ENCODE results near the gene NOD1. TPM values are rescaled to one million over a fixed set of nuclear protein-coding genes. Genes with fewer than 3 reads are reported as not detected.
A peak's percentile ranks its signal among the peaks of the same experiment; 100 is the strongest.

Gene NOD1
- total and polyA plus RNA-seq, 3 donors from 2014 or later: 4.6 to 12.9 (median 11.9) TPM

DNA sequence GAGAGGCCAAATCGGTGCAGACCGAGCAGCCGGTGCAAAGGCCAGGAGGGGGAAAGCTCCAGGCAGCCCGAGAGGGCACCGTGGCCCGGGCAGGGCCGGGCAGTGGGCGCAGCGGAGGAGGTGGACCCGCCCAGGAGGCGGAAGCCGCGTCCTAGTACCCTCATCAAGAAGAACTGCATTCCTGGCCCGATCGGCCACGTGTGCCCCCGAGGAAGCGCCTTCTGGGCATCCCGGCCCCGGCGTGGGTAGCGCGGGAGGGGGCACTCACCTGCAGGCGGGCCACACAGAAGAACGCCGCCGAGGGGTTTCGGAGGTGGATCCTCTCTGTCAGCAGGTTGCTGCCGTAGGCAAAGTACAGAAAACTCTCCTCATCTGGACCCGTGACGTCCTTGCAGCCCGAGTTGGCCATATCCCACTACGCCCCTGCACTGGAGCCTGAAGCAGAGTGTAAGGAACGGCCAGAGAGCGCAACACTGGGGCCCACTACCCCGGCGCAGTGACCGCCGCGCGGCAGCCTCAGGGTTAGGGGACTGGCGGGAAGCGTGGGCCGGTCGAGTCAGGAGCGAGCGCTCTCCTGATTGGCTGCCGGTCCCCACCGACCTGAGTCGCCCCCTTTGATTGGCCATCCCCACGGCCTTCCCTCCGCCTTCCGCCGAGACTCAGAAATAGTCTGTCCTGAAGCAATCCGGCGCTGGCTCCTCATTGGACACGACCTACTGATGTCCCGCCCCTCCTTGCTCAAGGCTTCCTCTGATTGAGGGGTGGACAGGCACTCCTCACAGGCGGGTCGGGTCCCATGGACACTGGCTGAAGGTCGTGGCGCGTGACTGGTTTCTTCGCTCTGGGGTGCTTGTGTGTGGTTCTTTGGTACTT, 26.0 kb upstream of the NOD1 start, which contains the start of gene GGCT:
TSS of gene GGCT (minus strand) at position 529 of the 873 bp plus-strand sequence. CDS start at position 409, 120 bp downstream.
- H3K4me3 ChIP-seq: peak within 1 kb of the TSS; percentile 74 to 96
- peaks cover 7% of the 10 kb centered on the region for H3K4me1 ChIP-seq
- peak; percentile 100 for DNase-seq
- H3K9me3 ChIP-seq: no peaks in the 10 kb centered on the region
- WGBS, 2 donors: 0 to 1% methylated on average over 19 to 64 of the region's 64 CpGs
- no peaks in the 10 kb centered on the region for H3K27me3 ChIP-seq
- TF ChIP-seq, protein P1, sequence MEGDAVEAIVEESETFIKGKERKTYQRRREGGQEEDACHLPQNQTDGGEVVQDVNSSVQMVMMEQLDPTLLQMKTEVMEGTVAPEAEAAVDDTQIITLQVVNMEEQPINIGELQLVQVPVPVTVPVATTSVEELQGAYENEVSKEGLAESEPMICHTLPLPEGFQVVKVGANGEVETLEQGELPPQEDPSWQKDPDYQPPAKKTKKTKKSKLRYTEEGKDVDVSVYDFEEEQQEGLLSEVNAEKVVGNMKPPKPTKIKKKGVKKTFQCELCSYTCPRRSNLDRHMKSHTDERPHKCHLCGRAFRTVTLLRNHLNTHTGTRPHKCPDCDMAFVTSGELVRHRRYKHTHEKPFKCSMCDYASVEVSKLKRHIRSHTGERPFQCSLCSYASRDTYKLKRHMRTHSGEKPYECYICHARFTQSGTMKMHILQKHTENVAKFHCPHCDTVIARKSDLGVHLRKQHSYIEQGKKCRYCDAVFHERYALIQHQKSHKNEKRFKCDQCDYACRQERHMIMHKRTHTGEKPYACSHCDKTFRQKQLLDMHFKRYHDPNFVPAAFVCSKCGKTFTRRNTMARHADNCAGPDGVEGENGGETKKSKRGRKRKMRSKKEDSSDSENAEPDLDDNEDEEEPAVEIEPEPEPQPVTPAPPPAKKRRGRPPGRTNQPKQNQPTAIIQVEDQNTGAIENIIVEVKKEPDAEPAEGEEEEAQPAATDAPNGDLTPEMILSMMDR (IDR thresholded peaks at IDR 0.05): peak in 1 of 3 experiments; percentile 12
- peak; percentile 60 for TF ChIP-seq POLR2A (IDR thresholded peaks at IDR 0.05)
- H3K36me3 ChIP-seq (ENCODE audit: low read depth, missing control alignments): no peaks in the 10 kb centered on the region
- peak within 1 kb of the TSS; percentile 94 to 96 for H3K27ac ChIP-seq
- intact Hi-C loops (cut with DNase I; ENCODE audit: low total_unique reads): no loop called here

GRCh38 chr7:30503274-30504212, 25.0 kb upstream of the NOD1 start:
- WGBS, 2 donors: 32 to 40% methylated on average over 15 of the region's 15 CpGs
- no peaks in the 10 kb centered on the region for H3K27me3 ChIP-seq
- no peak overlapping the region for H3K27ac ChIP-seq
- peak overlapping the region; percentile 74 to 96 for H3K4me3 ChIP-seq
- TF ChIP-seq POLR2A (IDR thresholded peaks at IDR 0.05): no peak
- TF ChIP-seq, protein P1 (IDR thresholded peaks at IDR 0.05): no peak
- H3K9me3 ChIP-seq: no peaks in the 10 kb centered on the region
- peaks cover 7% of the 10 kb centered on the region for H3K4me1 ChIP-seq
- H3K36me3 ChIP-seq (ENCODE audit: low read depth, missing control alignments): no peaks in the 10 kb centered on the region
- intact Hi-C loops (cut with DNase I; ENCODE audit: low total_unique reads): no loop called here
- DNase-seq: no peak

DNA sequence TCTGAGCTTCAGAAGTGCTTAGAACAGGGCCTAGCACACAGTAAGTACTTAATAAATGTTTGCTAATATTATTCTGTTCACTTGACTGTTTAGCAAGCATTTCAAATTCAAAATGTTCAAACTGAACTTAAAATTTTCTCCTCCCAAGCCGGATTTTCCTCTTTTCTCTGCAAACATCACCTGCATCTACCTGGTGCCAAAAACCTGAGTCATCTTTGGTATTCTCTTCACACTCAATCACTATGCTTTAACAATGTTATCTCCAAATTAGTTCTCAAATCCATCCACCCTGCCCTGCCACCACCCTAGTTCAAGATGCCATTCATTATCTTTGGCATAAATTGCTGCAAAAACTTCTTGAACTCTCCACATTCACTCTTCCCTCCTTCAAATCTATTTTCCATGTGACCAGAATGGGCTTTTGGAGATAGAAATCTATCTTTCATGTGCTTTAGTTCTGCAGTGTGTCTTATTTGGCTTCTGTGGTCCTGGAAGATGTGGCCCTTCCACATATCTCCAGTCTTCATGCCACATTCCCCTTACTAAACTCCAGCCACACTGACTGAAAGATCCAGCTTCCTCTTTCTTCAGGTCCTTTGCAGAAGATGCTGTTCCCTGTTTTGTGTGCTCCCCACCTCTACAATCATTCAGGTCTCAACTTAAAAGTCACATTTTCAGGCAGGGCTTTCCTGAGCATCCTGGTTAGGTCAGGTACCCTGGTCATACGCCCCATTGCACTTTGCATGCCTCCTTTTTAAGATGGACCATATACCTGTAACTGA, 24.1 kb upstream of the NOD1 start:
- intact Hi-C loops (cut with DNase I; ENCODE audit: low total_unique reads): no loop called here
- no peak for DNase-seq
- Histone ChIP-seq H3K36me3 (ENCODE audit: low read depth, missing control alignments) (no peaks in the 10 kb centered on the region), H3K27me3 (no peaks in the 10 kb centered on the region), H3K4me1 (peaks cover 7% of the 10 kb centered on the region), H3K4me3 (no peak overlapping the region), H3K9me3 (no peaks in the 10 kb centered on the region), H3K27ac (no peak overlapping the region)
- 86 to 95% methylated on average over 2 of the region's 2 CpGs for whole genome bisulfite sequencing, 2 donors
- no peak for TF ChIP-seq POLR2A (IDR thresholded peaks at IDR 0.05)
- TF ChIP-seq, protein P1 (IDR thresholded peaks at IDR 0.05): no peak

GRCh38 chr7:30501264-30501663, 22.7 kb upstream of the NOD1 start:
- peaks cover 7% of the 10 kb centered on the region for H3K4me1 ChIP-seq
- no peak overlapping the region for H3K27ac ChIP-seq
- DNase-seq: no peak
- H3K9me3 ChIP-seq: no peaks in the 10 kb centered on the region
- no peak overlapping the region for H3K4me3 ChIP-seq
- intact Hi-C loops (cut with DNase I; ENCODE audit: low total_unique reads): no loop called here
- 84 to 95% methylated on average over 5 of the region's 5 CpGs for whole genome bisulfite sequencing, 2 donors
- TF ChIP-seq, protein P1 (IDR thresholded peaks at IDR 0.05): no peak
- TF ChIP-seq POLR2A (IDR thresholded peaks at IDR 0.05): no peak
- no peaks in the 10 kb centered on the region for H3K36me3 ChIP-seq (ENCODE audit: low read depth, missing control alignments)
- H3K27me3 ChIP-seq: no peaks in the 10 kb centered on the region
